Panc1 (cell line): ENCODE results near the gene LAMTOR1.

Experiments used
- CTCF ChIP-seq: fragments of 450-650 bp; IDR thresholded peaks from 2 replicates; pipeline ENCODE4 v1.5.1; 2017; ENCODE audit warnings: mild to moderate bottlenecking
- TF ChIP-seq, protein P1 (sequence below), 2 experiments: IDR thresholded peaks; 2 replicates each; pipeline ENCODE4 v1.6.1; 2011 to 2012; ENCODE audit warnings: low read depth in 2 of 2, control low read depth in 1 of 2, low read length in 1 of 2, mild to moderate bottlenecking in 1 of 2, moderate library complexity in 1 of 2; ENCODE audit not compliant: insufficient read depth in 1 of 2

GRCh38 chr11:72122607-72123006, 19.5 kb upstream of the LAMTOR1 start:
- TF ChIP-seq CTCF, result no peak
- TF ChIP-seq, protein P1, sequence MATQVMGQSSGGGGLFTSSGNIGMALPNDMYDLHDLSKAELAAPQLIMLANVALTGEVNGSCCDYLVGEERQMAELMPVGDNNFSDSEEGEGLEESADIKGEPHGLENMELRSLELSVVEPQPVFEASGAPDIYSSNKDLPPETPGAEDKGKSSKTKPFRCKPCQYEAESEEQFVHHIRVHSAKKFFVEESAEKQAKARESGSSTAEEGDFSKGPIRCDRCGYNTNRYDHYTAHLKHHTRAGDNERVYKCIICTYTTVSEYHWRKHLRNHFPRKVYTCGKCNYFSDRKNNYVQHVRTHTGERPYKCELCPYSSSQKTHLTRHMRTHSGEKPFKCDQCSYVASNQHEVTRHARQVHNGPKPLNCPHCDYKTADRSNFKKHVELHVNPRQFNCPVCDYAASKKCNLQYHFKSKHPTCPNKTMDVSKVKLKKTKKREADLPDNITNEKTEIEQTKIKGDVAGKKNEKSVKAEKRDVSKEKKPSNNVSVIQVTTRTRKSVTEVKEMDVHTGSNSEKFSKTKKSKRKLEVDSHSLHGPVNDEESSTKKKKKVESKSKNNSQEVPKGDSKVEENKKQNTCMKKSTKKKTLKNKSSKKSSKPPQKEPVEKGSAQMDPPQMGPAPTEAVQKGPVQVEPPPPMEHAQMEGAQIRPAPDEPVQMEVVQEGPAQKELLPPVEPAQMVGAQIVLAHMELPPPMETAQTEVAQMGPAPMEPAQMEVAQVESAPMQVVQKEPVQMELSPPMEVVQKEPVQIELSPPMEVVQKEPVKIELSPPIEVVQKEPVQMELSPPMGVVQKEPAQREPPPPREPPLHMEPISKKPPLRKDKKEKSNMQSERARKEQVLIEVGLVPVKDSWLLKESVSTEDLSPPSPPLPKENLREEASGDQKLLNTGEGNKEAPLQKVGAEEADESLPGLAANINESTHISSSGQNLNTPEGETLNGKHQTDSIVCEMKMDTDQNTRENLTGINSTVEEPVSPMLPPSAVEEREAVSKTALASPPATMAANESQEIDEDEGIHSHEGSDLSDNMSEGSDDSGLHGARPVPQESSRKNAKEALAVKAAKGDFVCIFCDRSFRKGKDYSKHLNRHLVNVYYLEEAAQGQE (IDR thresholded peaks at IDR 0.05; ENCODE audit: insufficient read depth in 1 of 2, low read depth in 2 of 2, low read length in 1 of 2), result no peak
